G401 (cell line): ENCODE data around the gene JMJD1C. TPM values are rescaled to one million over a fixed set of nuclear protein-coding genes. Genes with fewer than 3 reads are reported as not detected.

Experiments used
- DNase-seq: peaks from one replicate; pipeline ENCODE4 v3.0.0-alpha.2; 2015; ENCODE audit warnings: low spot score
- in situ Hi-C: cut with HindIII; loops from 2 replicates; pipeline ENCODE4 v1.10.0; 2016; ENCODE audit warnings: low sequenced_read_pairs, mixed read lengths
- total RNA-seq: library from RNA; depleted of rRNA; stranded (reverse); fragments of >200 nt; shearing (Covaris generic); gene quantifications from 2 replicates; pipeline ENCODE4 v1.2.3, GENCODE V29; 2014

The JMJD1C gene
- total RNA-seq, 1 experiment from 2014 or later, result 29.1 TPM

GRCh38 chr10:63210611-63211196, 255.1 kb downstream of the JMJD1C start:
- DNase-seq, result no peak
- in situ Hi-C loops, result no loop called here

- in situ Hi-C loops, result no loop called here
These were observed 256.1 kb downstream of the JMJD1C start for GRCh38 chr10:63209705-63210104.

GRCh38 chr10:63208986-63209385, 256.8 kb downstream of the JMJD1C start:
- DNase-seq, result peak; percentile 71
- in situ Hi-C loops, result no loop called here

More at GRCh38 chr10:63209705-63210104, 256.1 kb downstream of the JMJD1C start:
- DNase-seq, result no peak

- in situ Hi-C loops, result no loop called here
These were observed 258.6 kb downstream of the JMJD1C start for GRCh38 chr10:63206997-63207811.

GRCh38 chr10:63206576-63206975, 259.2 kb downstream of the JMJD1C start:
- DNase-seq, result no peak
- in situ Hi-C loops, result no loop called here

More at GRCh38 chr10:63206997-63207811, 258.6 kb downstream of the JMJD1C start:
- DNase-seq, result peak; percentile 52

GRCh38 chr10:63205421-63205820, 260.4 kb downstream of the JMJD1C start:
- no peak for DNase-seq
- in situ Hi-C loops, result no loop called here

- in situ Hi-C loops, result no loop called here
- no peak for DNase-seq
These were observed 260.9 kb downstream of the JMJD1C start for GRCh38 chr10:63204667-63205391.

GRCh38 chr10:63201118-63201517, 264.7 kb downstream of the JMJD1C start:
- in situ Hi-C loops, result no loop called here
- no peak for DNase-seq

- in situ Hi-C loops, result no loop called here
- peak; percentile 38 for DNase-seq
These were observed 265.3 kb downstream of the JMJD1C start for GRCh38 chr10:63200431-63200830.

- in situ Hi-C loops, result no loop called here
- no peak for DNase-seq
These were observed 266.1 kb downstream of the JMJD1C start for GRCh38 chr10:63199716-63200115.

GRCh38 chr10:63197344-63198092, 268.3 kb downstream of the JMJD1C start:
- peak; percentile 37 for DNase-seq
- in situ Hi-C loops, result no loop called here

GRCh38 chr10:63192826-63193225, 273.0 kb downstream of the JMJD1C start:
- in situ Hi-C loops, result no loop called here
- DNase-seq, result no peak

GRCh38 chr10:63175534-63175933, 290.2 kb downstream of the JMJD1C start:
- no peak for DNase-seq
- in situ Hi-C loops, result no loop called here

GRCh38 chr10:63173468-63174232, 292.1 kb downstream of the JMJD1C start:
- DNase-seq, result no peak
- in situ Hi-C loops, result no loop called here

GRCh38 chr10:63171926-63172325, 293.9 kb downstream of the JMJD1C start:
- in situ Hi-C loops, result no loop called here
- DNase-seq, result no peak

- DNase-seq, result no peak
- in situ Hi-C loops, result no loop called here
These were observed 294.4 kb downstream of the JMJD1C start for GRCh38 chr10:63171255-63171855.

- in situ Hi-C loops, result no loop called here
- DNase-seq, result no peak
These were observed 296.2 kb downstream of the JMJD1C start for GRCh38 chr10:63169624-63170023.

- no peak for DNase-seq
- in situ Hi-C loops, result no loop called here
These were observed 296.8 kb downstream of the JMJD1C start for GRCh38 chr10:63168821-63169462.
